Measurements from ENCODE around the gene TFAP2E. TPM values are rescaled to one million over a fixed set of nuclear protein-coding genes. Genes with fewer than 3 reads are reported as not detected.

The TFAP2E gene
- total RNA-seq = under 0.01 TPM in 1 of 2 replicates, not detected in the other

DNA sequence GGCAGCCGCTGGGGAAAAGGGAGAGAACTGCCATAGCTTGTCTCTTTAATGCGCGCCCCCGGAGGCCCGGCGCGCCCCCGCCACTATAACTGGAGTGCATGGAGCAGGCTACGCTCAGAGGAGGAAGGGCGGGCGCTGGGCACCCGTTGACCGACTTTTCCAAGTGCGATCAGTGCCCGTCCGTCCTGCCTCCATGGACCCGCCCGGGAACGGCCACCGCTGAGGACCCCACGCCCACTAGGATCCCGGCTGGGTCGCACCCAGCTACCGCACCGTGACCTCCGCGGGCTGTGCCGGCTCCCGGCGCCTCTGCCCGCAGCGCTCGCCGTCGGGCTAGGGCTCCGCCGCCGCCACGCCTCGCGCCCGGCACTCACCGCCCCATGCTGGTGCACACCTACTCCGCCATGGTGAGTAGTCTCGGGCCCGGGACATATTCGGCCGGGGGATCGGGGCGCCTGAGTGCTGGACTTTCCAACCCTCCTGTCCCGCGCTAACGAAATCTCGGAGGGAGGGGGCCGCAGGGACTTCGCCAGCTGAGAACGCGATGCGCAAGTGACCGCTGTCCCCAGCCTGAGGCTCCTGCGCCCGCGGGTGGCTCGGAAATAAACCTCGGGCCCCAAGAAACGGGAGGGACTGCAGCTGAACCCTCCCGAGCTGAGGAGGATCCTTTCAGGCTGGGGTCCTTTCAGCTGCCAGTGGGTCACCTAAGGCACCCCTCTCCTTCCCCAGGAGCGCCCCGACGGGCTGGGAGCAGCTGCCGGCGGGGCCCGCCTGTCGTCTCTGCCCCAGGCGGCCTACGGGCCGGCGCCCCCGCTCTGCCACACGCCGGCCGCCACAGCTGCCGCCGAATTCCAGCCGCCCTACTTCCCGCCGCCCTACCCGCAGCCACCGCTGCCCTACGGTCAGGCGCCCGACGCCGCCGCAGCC is at the start of gene TFAP2E:
TFAP2E (plus strand) TSS at position 117 of the 927 bp plus-strand sequence; CDS start at position 381, 264 bp downstream.

DNA sequence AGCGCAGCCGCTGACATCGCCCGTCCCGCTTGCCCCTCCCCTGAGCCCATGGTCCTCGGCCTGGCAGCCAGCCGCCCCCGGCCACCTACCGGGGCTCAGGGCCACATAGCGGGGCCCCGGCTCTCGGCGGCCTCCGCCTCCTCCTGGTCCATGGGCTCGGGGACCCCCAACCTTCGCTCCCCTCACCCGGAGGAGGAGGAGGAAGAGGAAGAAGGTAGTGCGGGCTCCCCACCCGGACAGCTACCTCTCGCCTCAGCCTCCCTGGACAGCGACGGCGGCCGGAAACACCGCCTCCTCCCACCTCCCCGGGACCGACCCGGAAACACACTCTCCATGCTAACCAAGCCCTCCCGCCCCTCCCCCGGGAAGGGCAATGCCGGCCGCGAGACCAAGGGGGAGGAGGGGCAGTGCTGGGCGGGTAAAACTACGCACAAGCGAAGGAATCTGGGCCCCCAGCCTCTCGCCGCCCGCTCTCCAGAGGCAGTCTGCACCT is 15.9 kb upstream of the TFAP2E start, which contains the start of gene KIAA0319L:
KIAA0319L (minus strand) TSS at position 286 of the 493 bp plus-strand sequence. CDS start 2,912 bp downstream, outside the sequence.

DNA sequence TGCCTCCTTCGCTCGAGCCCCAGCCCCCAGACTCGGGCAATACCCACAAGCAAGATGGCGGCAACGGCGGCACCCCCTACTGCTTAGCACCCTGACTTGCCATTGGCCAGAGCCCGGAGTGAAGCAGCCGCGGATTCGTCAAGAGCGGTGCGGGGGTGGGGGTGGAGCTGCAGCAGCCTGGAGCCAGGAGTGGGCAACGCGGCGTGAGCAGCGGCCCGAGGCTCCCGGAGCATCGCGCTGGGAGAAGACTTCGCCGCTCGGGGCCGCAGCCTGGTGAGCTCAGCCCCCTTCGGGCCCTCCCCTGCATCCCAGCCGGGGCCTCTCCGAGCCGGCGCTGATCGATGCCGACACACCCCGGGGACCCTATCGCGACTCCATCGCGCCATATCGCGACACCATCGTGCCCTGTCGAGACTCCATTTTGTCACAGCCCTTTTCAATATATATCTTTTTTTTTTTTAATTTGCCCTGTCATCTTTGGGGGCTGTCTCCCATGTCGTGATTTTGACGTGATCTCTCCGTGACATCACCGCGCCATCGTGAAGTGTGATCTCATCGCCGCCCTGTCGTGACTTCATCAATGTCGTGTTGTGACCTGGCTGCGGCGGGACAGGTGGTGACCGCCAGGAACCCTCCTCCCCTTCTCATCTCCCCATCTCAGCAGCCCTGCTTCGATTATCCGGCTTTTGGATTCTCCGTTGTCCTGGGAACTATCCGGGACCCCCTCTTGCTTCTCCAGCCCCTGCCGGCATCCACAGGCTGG is 15.3 kb upstream of the TFAP2E start, which contains the start of gene NCDN:
NCDN (plus strand) TSS at position 189 of the 763 bp plus-strand sequence; CDS start at position 581, 392 bp downstream.

DNA sequence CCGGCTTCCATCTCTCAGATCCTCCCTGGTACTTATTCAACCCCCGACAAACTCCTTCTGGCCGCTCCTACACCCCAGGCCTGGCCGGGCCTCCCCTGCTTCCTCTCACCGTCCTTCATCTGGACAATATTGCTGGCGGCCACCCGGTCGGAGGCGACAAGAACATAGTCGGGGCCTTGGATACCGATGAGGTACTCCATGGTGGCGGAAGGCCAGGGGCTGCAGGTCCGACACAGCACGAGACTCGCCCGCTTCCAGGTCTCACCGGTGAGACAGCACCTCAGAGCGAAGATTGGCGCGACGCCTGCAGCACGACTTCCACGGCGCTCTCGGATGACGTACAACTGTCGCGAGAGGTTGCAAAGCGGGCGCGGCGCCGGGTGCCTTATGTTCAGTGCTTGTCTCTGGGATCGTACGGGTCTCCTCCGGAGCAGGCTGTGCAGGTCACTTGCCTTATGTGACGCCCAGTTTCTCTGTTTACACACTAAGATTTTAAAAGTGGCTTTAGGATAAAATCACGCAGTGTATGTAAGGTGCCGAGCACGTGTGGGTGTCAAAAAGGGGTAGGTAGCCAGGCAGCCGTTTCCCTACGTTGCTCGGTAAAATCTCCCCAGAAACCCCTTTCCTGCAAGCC is 68.2 kb downstream of the TFAP2E start, which contains the start of gene PSMB2:
PSMB2 (minus strand) TSS at position 294 of the 634 bp plus-strand sequence; CDS start at position 200, 94 bp downstream.

Other genes with a start within 250 kb of the TFAP2E start
- gene KIAA0319L, start 15.9 kb upstream of the TFAP2E start, total RNA-seq = 61.3 and 95.4 TPM in 2 replicates
- gene NCDN, start 15.5 kb upstream of the TFAP2E start, total RNA-seq = 36.4 and 39.4 TPM in 2 replicates
- gene PSMB2, start 68.2 kb downstream of the TFAP2E start, total RNA-seq = 25.8 and 47.1 TPM in 2 replicates
- 11.2 and 15.2 TPM in 2 replicates for gene C1orf216, start 145.6 kb downstream of the TFAP2E start, total RNA-seq
- gene CLSPN, start 196.7 kb downstream of the TFAP2E start, total RNA-seq = 0.88 and 37.7 TPM in 2 replicates
- gene AGO4, start 234.7 kb downstream of the TFAP2E start, total RNA-seq = 14.7 and 16.6 TPM in 2 replicates